GM12801 (cell line): ENCODE measurements around the gene BBS9.

ENCODE experiments used
- TF ChIP-seq, protein P1 (sequence below): IDR thresholded peaks from one replicate; pipeline ENCODE4 v1.5.1; 2011; ENCODE audit warnings: control low read depth; ENCODE audit not compliant: insufficient read length; ENCODE audit errors: extremely low read depth

The BBS9 gene

DNA sequence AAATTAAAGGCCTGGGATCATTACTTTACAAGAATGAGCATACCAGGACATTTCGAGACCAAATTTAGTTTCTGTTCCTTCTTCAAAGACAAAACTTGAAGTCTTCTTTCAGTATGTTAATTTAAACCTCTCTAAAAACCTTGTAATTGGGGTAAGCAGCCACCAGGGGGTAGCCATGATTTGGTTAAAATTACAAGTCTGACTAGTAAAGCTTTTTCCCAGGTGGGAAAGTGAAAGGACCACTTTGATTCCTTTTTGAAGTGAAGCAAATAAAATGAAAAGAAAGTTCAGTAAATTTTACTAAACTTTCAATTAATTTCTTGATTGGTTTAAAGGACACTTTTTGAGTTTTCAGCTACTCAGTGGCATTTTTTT, 294.3 kb downstream of the BBS9 start:
- TF ChIP-seq, protein P1, sequence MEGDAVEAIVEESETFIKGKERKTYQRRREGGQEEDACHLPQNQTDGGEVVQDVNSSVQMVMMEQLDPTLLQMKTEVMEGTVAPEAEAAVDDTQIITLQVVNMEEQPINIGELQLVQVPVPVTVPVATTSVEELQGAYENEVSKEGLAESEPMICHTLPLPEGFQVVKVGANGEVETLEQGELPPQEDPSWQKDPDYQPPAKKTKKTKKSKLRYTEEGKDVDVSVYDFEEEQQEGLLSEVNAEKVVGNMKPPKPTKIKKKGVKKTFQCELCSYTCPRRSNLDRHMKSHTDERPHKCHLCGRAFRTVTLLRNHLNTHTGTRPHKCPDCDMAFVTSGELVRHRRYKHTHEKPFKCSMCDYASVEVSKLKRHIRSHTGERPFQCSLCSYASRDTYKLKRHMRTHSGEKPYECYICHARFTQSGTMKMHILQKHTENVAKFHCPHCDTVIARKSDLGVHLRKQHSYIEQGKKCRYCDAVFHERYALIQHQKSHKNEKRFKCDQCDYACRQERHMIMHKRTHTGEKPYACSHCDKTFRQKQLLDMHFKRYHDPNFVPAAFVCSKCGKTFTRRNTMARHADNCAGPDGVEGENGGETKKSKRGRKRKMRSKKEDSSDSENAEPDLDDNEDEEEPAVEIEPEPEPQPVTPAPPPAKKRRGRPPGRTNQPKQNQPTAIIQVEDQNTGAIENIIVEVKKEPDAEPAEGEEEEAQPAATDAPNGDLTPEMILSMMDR, result no peak

DNA sequence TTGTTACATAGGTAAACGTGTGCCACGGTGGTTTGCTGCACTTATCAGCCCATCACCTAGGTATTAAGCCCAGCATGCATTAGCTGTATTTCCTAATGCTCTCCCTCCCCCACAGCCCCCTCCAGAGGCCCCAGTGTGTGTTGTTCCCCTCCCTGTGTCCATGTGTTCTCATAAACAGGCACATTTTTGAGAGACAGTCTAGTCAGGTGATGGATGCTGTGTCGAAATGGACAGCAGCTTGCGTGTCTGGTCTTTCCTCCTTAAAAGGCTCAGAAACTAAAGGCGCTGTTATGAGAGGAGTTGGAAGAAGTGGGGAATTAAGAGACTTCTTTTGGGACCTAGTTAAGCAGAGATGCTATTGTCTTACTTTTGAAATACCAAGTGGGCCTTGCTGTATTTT, 296.0 kb downstream of the BBS9 start:
- TF ChIP-seq, protein P1, result no peak

DNA sequence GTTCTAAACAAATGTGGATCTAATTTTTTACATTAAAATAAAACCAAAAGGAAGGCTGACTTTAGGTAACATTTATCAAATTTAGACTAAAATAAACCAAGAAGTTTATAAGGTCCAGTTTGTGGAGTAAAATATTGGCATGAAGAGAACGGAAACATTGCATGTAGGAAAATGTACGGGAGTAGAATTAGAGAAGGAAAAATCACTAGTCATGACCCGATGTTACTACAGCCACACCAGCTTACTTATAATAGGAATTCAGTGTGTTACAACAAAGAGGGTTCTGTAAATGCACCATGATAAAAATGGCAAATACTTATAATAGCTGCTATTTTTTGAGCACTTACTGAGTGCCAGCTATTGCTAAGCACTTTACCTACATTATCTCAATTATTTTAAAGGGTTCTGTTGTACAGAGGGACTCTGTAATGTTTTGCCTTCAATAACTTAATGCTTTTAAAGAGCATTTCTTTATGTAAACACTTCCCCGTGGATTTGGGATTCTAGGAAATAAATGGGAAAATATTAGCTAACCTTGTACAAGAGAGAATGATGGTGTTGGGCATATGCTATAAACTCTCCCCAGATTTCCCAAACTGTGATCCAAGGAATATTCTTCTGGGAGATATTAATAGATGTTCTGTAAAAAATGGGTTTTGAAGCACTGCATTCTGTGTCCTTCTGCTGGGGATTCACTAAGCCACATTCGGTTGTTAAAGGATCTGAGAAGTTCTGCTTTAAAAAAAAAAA, 296.7 kb downstream of the BBS9 start:
- TF ChIP-seq, protein P1, result no peak

DNA sequence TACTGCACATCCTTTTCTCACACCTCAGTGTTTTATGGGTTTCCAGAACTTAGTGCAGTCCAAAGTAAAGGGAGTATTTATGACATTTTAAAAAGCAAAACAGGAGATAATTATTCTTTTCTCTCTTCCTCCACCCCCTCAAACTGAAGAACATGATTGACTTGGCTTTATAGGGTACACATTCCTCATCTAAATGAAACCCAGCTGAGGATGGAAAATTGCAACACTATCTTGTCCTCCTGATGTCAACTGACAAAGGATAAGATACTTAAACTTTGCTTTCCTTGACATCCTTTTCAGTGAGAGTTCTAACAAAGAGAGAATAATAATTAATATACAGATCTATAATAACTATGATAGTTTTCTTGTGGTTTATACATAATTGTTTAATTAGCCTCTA, 299.1 kb downstream of the BBS9 start:
- TF ChIP-seq, protein P1, result no peak

DNA sequence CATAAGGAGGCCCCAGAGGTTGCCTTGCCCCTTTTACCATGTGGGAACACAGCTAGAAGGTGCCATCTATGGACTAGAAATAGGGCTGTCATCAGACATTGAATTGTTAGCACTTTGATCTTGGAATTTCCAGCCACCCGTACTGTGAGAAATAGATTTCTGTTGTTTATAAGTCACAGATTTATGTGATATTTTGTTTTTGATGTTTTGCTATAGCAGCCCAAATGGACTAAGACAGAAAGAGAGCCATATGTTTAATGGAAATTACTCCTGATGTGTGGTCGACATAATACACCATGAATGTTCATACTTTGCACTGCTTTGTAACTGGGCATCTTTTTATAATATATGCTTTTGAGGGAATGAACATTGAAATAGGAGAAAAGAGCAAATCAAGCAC, 302.2 kb downstream of the BBS9 start:
- TF ChIP-seq, protein P1, result no peak

DNA sequence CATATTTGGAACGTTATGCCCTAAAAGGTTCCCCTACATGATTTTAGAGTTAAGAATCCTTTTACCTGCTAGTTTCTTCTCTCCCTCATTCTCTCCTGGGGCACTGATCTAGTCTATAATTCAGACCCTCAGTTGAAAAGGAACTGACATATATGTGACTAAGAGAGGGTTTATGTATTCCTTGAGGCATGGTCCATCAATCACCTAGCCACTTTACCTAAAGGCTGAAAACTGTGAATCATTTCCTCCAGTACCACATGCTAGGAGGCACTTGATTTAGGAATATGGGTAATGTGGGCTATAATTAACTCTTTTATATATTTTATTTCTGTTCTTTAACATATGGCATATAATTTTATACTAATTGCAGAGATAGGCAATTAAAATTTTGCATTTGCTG, 303.5 kb downstream of the BBS9 start:
- TF ChIP-seq, protein P1, result no peak

DNA sequence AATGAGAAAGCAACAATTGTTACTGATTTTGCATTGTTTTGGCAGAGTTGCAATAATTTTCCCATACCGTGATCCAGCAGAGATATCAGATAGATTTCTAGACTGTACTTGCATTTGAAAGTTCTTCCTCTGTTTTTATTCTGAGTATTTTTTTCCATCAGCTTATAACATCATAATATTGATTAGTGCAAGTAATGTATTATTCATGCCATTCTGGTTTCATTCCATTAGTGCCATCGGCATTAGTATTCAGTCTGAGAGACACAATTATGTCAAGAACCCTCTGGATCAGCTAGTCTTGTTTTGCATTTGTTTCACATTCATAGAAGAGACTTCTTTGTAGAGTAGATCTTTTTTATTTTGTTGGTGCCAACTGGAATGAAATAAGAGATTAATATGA, 304.0 kb downstream of the BBS9 start:
- TF ChIP-seq, protein P1, result no peak

DNA sequence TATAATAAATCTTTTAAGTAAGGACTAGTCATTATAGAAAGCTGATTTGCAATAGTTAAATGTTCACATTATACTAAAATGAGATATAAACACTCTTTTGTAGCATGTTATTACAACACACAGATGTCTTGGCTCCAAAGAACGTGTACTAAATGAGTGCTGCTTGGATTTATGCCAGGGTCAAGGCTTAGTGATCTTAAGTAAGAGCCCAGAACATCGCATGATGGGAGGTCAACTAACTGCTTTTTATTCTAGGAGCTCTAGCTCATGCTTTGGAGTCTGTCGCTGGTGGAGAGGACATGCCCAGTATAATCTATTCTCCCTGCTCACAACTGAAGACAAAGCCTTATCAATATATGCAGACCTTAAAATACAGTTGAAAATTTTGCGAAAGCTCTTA, 315.1 kb downstream of the BBS9 start:
- TF ChIP-seq, protein P1, result no peak
